Activated B cell treated with CpG ODN at 0.5 μM for 24 hours (primary cell): ENCODE results near the gene TFDP2. TPM values are rescaled to one million over a fixed set of nuclear protein-coding genes. Genes with fewer than 3 reads are reported as not detected.

Source experiments
- ATAC-seq: fragments of 200-7000 bp; cut with Tn5 transposase; one replicate; pipeline ENCODE4 v1.10.0; 2021; ENCODE audit warnings: low read depth, mild to moderate bottlenecking, moderate library complexity
- CTCF ChIA-PET: fragments of 350-600 bp; sonication (Branson Sonifier 250); formaldehyde crosslinking; loops from one replicate; lab custom pipeline; 2021; ENCODE audit warnings: antibody characterized with exemption; lab: Charles Lee
- POLR2A ChIA-PET: fragments of 350-600 bp; sonication (Branson Sonifier 250); formaldehyde crosslinking; loops from one replicate; lab custom pipeline; 2021; ENCODE audit warnings: antibody characterized with exemption; lab: Charles Lee
- DNase-seq: peaks from one replicate; pipeline ENCODE4 v3.0.0; 2022
- H3K27ac Mint-ChIP-seq: one replicate; pipeline ENCODE4 v1.8.0; 2020; ENCODE audit warnings: mixed read lengths
- H3K27me3 Mint-ChIP-seq: one replicate; pipeline ENCODE4 v1.8.0; 2021; ENCODE audit warnings: mixed read lengths
- H3K36me3 Mint-ChIP-seq: one replicate; pipeline ENCODE4 v1.8.0; 2021; ENCODE audit warnings: low read depth, mixed read lengths
- H3K4me1 Mint-ChIP-seq: one replicate; pipeline ENCODE4 v1.8.0; 2021; ENCODE audit warnings: mixed read lengths
- H3K4me3 Mint-ChIP-seq: one replicate; pipeline ENCODE4 v1.8.0; 2020; ENCODE audit warnings: mild to moderate bottlenecking, mixed read lengths
- H3K9me3 Mint-ChIP-seq: one replicate; pipeline ENCODE4 v1.8.0; 2020; ENCODE audit warnings: mixed read lengths
- CTCF ChIP-seq: fragments of 200-600 bp; IDR thresholded peaks from one replicate; pipeline ENCODE4 v1.8.0; 2022; ENCODE audit warnings: antibody characterized with exemption, mild to moderate bottlenecking
- intact Hi-C: fragments of 100-400 bp; cut with micrococcal nuclease; formaldehyde crosslinking; loops from one replicate; pipeline ENCODE4 v1.15.1; 2024
- total RNA-seq: library from RNA; stranded (reverse); gene quantifications from 2 replicates; pipeline ENCODE4 v1.2.3, GENCODE V29; 2022

Gene TFDP2
- total RNA-seq, 1 donor from 2014 or later = 23.1 TPM

- CTCF ChIA-PET = no interaction called here
- Mint-ChIP-seq H3K9me3 (no peaks in the 10 kb centered on the region), H3K27ac (no peak overlapping the region), H3K36me3 (peaks cover 46% of the 10 kb centered on the region), H3K4me3 (no peak overlapping the region), H3K27me3 (no peaks in the 10 kb centered on the region), H3K4me1 (no peaks in the 10 kb centered on the region)
- intact Hi-C loops = no loop called here
- ATAC-seq = no peak
- POLR2A ChIA-PET = no interaction called here
- no peak for TF ChIP-seq CTCF
- DNase-seq = no peak
Observed at GRCh38 chr3:141921316-141921715, 228.0 kb downstream of the TFDP2 start.

GRCh38 chr3:141920701-141921100 lies 228.6 kb downstream of the TFDP2 start:
- Mint-ChIP-seq H3K27me3 (no peaks in the 10 kb centered on the region), H3K4me1 (no peaks in the 10 kb centered on the region), H3K4me3 (no peak overlapping the region), H3K27ac (no peak overlapping the region), H3K9me3 (no peaks in the 10 kb centered on the region), H3K36me3 (peaks cover 47% of the 10 kb centered on the region)
- intact Hi-C loops = no loop called here
- ChIA-PET POLR2A (no interaction called here), CTCF (no interaction called here)
- no peak for TF ChIP-seq CTCF
- DNase-seq = no peak
- no peak for ATAC-seq

GRCh38 chr3:141915766-141916165 lies 233.6 kb downstream of the TFDP2 start:
- Mint-ChIP-seq H3K27ac (no peak overlapping the region), H3K4me3 (no peak overlapping the region), H3K36me3 (peaks cover 44% of the 10 kb centered on the region), H3K27me3 (no peaks in the 10 kb centered on the region), H3K4me1 (no peaks in the 10 kb centered on the region), H3K9me3 (peaks cover 2% of the 10 kb centered on the region)
- ATAC-seq (no peak), DNase-seq (no peak)
- TF ChIP-seq CTCF = no peak
- ChIA-PET CTCF (no interaction called here), POLR2A (no interaction called here)
- intact Hi-C loops = no loop called here

- DNase-seq (no peak), ATAC-seq (no peak)
- no peak overlapping the region for H3K27ac Mint-ChIP-seq
- no peaks in the 10 kb centered on the region for H3K4me1 Mint-ChIP-seq
- H3K4me3 Mint-ChIP-seq = no peak overlapping the region
- H3K9me3 Mint-ChIP-seq = peaks cover 2% of the 10 kb centered on the region
- no peak for TF ChIP-seq CTCF
- POLR2A ChIA-PET = no interaction called here
- peaks cover 46% of the 10 kb centered on the region for H3K36me3 Mint-ChIP-seq
- CTCF ChIA-PET = interaction anchor here (1.0 kb wide), 1 partner anchor 454 kb away, joined by 3 read pairs; no protein-coding TSS in a partner anchor
- no peaks in the 10 kb centered on the region for H3K27me3 Mint-ChIP-seq
- intact Hi-C loops = no loop called here
Observed at GRCh38 chr3:141915016-141915415, 234.3 kb downstream of the TFDP2 start.

- Mint-ChIP-seq H3K27me3 (no peaks in the 10 kb centered on the region), H3K9me3 (peaks cover 2% of the 10 kb centered on the region), H3K36me3 (peaks cover 49% of the 10 kb centered on the region), H3K4me3 (no peak overlapping the region), H3K27ac (no peak overlapping the region), H3K4me1 (no peaks in the 10 kb centered on the region)
- ChIA-PET POLR2A (no interaction called here), CTCF (interaction anchor here (1.0 to 1.9 kb wide), 5 partner anchors 13 to 454 kb away, joined by 3 to 6 read pairs (median 4); no protein-coding TSS in a partner anchor)
- no peak for DNase-seq
- no peak for ATAC-seq
- TF ChIP-seq CTCF = no peak
- intact Hi-C loops = no loop called here
Observed at GRCh38 chr3:141914311-141914710, 235.0 kb downstream of the TFDP2 start.
